ENCODE measurements around the gene FOXN3.
"Not testable (repeated sequence)": the region's sequence is repeated elsewhere in the genome, so short reads cannot be mapped to it uniquely, and the experiment has no call there.

Gene FOXN3

DNA sequence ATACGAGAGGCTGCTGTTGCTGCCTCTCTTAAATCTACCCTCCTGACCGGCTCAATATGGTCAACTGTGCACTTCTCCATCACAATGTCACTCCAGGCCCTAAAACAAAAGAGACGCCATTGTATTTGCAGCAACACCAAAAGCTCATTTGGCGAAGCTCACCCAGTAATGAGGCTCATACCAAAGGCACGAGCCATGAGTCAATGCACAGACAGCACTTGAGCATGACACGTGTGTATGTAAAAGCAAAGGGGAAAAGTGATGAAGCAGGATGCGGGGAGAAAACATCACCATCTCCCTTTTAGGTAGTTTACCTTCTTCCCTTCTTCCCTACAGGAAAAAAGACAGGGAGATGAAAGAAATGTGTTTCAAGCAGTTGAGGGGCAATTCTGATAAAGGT, 150.3 kb downstream of the FOXN3 start:
- DNase-seq, result no peak

DNA sequence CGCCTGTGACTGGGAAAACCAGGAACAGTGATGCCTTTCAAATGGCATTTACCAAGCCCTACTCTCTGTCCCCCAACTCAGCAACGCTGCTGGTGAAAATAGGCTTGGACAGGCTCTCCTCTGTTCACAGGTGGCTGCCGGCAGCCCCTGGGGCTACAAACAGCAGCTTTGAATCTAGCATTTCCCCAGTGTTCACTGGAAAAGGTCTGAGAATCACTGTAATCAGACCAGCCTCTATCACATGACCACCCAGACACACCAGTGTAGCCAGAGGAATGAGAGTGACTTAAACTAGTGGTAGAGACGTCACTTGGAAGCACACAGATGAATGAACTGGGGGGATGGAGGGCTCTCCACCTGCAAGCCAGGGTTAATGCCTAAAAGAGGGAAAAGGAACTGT, 151.8 kb downstream of the FOXN3 start:
- no peak for DNase-seq

DNA sequence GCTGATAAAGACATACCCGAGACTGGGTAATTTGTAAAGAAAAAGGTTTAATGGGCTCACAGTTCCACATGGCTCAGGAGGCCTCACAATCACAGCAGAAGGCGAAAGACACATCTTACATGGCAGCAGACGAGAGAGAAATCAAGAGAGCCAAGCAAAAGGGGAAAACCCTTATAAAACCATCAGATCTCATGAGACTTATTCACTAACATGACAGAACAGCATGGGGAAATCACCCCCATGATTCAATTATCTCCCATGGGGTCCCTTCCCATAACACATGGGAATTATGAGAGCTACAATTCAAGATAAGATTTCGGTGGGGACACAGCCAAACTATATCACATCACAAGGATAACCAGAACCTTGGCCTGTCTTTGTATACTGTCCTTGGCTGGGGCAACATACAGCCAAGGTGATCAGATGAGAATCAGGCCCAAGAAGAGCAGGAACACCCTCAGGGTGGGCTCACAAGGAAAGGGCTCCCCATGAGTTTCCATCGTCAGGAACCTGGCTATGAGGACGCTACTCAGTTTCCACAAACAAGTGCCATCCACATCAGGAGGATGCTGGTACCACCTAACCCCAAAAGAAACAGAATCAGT, 152.7 kb downstream of the FOXN3 start:
- DNase-seq, result no peak

DNA sequence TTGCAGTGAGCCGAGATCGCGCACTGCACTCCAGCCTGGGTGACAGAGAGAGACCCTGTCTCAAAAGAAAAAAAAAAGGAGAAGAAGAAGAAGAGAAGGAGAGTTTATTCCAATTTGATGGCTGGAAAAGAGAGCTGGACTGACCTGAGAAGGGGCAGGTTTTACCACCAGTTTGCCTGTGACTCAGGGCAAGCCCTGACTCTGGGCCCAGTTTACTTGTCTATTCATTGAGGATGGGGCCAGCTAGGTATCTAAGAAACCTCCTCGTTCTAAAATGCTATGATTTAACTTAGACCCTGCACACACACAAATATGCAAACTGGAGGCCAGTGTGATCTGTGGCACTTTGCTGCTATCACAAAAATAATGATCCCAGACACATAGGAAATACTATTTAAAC, 155.0 kb downstream of the FOXN3 start:
- no peak for DNase-seq

DNA sequence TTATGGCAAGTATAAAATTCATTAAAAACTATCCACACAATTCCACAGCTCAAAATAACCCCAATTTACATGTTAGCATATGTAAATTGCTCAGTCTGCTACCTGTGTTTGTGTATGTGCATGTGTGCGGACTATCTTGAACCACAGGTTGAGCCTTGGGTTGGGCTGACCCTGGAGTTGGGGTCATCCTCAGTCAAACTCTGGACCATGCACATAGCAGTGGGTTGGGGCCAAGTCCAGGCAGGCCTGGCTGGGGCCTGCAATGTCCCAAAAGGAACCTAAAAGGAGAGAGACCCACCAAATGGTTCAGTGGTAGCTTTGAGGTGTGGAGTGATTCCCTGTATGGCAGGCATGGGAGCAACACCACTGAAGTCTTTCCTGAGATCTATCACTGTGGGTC, 156.1 kb downstream of the FOXN3 start:
- no peak for DNase-seq

DNA sequence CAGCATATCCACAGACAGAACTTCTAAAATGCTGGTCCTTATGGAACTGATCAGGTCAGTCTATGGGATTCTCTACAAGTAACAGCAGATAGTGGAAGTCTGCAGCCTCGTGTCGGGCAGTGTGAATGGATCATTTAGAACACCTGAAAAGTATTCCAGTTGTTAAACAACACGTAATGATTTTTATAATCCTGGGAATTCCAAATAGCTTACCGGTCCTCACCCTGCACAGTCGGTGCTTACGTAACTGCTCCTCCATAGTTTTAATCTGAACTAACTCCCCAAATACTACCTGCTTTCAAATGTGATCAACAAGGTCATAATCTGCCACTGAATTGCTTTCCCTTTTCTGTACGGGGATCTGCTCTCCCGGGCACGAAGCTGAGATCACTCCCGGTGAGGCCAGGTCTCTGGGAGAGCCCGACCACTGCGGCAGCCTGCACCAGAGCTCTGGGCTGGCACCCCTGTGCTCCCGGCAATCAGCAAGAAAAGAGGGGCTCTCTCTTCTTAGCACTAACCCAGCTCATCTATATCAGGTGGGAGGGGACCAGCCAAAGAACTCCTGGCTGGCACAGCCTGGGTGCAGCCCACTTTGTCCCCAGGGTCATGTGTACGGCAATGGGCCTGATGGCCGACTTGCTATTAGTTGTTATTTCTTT, 157.0 kb downstream of the FOXN3 start:
- no peak for DNase-seq

DNA sequence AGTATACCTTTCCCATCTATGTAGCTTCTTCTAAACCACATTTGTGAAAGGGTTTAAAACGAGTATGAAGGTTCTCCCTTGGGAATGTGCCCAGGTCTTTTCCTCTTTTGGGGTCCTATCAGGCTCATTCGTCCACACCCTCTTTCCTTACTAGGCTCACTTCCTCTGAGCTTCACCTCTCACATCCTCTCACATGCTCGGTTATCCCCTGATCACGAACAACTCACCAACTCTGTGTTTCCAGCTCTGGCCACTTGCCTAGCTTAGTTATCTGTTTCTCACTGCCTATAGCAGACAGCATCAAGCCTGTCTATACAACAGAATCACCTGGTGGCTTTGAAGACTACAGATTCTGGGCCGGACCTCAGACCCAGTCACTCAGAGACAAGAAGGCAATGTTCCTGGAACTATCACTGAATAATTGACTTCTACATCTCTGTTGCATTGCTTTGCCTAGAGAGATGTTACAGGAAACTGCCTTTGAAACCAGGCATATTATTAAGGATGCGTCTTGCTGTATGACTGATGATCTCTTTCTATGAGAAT, 158.2 kb downstream of the FOXN3 start:
- no peak for DNase-seq

DNA sequence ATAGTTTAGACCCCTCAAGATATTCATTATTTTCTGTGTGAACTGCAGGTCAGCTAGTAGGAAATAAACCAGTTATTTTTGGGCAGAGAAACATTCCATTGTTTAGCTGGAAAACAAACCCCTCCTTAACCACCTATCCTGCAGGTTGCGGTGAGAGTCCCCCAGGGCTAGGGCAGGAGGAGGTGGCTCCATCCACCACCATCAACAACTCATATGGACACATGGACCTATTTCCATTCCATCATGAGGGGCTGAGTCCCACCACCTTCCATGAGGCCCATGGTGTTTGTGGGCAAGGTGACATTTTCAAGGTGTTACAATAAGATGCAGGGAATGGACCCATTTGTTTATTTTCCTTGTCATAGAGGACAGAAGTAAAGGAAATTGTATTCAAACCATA, 160.1 kb downstream of the FOXN3 start:
- no peak for DNase-seq

DNA sequence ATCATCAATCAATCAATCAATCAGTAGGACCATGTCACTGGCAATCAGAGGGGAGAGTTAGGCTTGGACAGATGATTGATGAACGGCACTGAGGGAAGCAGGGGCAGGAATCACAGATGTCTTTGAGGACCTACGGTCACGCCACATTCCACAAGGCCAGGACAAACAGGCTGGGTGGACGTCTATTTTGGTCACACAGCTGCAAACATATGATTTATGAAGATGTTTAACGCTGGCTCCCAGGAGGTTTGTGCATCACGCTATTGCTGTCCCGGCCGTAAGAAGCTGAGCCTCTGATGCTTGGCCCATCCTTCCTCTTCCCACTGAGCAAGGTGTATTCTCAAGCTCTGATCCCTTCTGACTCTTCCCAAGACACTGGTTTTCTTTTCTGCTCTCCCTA, 160.8 kb downstream of the FOXN3 start:
- no peak for DNase-seq

DNA sequence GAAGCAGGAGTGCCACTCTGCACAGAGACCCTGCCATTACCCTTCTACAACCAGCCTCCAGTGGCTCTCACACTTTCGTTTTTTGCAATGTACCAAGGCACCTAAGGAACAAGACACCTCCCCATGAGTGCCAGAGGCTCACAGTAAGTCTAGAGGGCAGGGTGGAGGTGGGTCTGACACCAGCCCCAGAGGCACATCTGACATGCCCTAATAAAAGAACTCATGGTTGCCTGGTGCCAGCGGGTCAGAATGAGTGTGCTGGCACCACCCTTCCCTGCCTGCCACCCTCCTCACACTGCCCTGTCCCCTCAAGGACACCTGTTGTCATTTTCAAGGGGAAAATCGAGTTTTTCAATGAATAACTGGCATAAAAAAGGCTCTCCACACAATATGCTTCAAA, 161.2 kb downstream of the FOXN3 start:
- DNase-seq, result no peak

DNA sequence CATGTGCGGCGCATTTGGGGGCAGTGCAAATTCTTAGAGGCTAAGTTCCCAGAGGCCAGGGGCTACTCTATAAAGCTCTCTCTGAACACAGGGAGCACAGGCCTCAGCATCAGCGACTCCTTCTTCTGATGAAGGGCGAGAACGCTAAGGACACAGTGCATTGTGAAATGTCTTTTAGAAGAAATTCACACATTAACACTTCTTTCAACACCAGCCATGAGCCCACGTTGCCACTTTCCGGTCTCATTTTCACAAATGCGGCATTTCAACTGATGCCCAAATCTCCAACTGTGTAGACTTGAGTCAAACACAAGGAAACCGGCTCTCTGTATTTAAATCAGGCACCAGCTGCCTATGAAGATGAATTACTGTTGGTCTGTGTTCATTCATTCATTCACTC, 162.0 kb downstream of the FOXN3 start:
- DNase-seq, result no peak

DNA sequence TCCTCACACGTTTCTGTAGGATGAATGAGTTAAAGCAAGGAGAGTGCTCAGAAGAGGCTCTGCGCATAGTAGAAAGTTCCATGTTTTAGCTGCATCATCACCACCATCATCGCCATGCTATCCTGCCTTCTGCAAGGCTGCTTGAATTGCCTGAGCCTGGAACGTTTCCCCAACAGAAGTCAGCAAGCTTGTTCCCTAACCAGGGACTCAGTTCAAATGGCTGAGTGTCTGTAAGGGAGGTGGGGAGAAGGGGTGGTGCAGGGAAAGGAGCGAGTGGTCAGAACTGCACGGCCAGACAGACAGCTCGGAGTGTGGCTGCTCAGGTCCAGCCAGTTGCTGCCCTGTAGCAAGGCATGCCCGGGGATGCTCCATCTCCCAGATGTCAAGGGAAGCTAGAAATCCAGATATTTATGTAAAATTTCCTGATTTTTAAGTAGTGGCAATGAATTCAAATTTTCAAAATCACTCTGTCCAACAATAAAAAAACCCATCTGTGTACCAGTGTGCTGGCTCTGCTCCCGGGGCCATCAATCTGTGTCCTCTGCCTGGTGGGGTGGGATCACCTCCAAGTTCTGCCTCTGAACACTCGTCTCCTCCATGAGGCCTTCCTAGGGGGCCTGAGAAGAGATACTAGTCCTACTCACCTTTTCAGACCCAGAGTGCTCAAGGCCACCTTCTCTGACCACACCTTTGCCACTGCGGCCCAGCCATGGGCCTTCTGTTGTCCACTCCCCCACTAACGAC, 162.7 kb downstream of the FOXN3 start:
- DNase-seq, result no peak

DNA sequence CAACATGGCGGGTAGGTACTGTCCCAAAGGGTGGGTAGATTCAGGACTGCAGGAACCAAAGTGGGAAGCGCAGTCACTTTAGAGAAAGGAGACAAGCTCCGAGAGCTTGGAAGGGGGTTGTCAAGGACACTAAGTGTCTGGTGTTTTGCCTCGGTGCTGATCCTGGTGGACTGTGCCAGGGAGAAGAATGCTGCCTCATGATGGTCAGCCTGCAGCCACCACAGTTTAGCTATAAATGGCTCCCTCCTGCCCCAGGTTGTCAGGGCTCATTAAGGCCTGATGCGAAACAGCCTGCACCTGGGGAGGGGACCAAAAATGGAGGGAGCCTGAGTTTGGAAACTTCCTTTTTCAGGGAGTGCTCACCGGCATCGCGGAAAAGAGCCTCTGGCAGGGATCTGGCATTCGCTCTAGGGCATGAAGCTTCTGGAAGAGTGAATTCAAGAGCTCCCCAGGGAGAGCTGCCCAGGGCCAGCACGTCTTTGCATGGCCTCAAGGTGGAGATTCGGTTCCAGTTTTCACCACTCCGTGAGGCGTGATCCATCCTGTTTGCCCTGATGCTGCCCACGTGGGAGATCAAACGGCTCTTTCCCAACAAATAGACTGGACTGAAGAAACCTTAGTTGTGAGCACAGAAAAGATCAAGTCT, 164.0 kb downstream of the FOXN3 start:
- DNase-seq, result no peak

DNA sequence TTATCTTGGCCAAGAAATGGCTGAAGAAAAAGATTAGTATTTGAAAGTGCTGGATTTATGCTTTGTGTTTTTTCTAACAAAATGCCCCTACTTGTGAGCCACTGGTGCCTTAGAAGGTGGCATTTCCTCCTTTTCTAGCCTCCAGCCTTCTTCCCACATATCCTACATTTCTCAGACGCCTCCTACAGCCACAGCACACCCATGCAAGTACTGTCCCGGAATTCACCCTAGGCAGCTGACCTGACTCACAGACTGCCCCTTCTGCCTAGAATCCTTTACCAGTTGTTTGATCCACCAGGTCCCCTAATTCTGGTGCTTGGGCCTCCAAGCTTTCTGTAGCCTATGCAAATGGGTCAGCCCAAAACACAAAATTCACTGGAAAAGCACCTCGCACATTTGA, 166.0 kb downstream of the FOXN3 start:
- DNase-seq, result no peak

DNA sequence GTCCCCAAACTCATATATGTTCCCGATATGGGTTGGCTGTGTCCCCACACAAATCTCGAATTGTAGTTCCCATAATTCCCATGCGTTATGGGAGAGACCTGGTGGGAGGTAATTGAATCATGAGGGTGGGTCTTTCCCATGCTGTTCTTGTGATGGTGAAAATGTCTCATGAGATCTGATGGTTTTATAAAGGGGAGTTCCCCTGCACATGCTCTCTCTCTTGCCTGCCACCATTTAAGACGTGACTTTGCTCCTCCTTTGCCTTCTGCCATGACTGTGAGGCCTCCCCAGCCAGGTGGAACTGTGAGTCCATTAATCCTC, 166.4 kb downstream of the FOXN3 start:
- DNase-seq, result not testable (repeated sequence)

DNA sequence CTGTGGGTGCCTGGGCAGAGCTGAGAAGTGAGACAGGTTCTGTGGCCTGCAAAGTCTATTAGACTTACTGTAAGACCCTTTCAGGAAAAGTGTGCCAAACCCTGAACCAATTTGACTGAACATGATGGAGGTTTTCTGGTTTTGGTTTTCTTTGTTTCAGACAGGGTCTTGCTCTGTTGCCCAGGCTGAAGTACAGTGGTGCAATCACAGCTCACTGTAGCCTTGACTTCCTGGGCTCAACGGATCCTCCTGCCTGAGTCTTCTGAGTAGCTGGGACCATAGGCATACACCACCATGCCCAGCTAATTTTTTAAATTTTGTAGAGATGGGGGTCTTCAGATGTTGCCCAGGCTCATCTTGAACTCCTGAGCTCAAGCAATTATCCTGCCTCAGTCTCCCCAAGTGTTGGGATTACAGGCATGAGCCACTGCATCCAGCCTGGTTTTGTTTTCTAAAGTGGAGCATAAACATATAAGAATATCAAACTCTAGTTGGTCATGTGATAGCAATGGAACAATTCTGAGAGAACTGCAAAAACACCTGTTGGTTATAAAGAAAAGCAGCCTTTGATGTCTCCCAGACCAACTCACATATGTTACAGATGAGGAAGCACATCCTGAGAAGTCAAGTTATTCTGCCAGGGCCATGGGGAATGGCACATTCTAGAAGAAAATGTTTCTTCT, 166.9 kb downstream of the FOXN3 start:
- no peak for DNase-seq

DNA sequence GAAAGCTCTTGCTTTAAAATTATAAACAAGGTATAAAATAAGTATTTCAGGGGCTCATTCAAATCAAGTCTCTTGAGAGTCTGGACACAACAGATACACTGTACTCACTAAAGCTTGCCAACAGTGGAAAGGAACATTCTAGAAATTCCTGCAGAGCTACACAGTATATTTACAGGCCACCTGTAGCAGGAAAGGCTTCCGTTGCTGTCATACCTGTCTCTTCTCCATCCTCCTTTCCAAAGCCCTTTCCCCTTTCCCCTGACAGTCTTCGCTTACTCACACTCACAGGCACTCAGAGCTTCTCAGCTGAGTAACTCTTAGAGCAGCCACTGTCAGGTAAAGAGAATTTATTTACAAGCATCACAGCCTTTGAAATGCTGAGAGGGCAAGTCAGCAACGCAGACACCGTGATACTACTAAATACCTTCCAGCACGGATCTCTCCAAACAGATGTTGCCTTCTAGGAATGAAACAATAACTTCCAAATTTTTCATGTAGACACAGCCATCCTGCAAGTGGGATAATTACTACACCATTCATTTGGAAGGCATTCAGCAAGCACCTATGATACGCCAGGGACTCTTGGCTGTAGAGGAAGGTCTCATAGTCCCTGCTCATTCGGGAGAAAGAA, 167.9 kb downstream of the FOXN3 start:
- DNase-seq, result no peak

DNA sequence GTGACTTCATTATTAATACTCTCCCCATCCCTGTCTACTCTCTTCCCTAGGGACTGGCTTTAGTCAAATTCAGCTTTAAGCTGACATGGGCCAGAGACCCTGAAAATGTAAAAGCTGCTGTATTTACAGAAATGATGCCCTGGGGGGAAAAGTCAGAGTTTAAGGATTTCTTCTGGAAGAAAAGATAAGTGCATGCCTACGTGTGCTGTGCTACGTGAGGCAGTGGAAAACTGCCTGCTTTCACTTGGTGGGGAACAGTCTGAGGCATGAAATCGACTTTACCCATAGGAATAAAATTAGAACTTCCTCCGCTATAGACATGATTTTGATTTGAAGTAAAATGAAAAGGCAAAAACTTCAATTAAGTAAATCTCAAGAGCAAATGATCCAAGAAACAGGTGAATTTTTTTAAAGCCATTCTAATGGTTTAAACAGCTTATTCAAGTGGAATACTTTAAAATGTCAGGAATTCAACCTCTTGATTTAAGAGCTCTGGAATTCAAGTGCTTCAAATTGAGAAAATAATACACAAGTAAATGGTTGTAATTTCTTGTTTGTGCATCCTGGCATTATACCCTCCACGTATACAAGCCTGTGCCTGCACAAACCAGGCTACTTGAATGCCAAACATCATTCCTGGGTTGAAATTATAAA, 168.5 kb downstream of the FOXN3 start:
- DNase-seq, result no peak

DNA sequence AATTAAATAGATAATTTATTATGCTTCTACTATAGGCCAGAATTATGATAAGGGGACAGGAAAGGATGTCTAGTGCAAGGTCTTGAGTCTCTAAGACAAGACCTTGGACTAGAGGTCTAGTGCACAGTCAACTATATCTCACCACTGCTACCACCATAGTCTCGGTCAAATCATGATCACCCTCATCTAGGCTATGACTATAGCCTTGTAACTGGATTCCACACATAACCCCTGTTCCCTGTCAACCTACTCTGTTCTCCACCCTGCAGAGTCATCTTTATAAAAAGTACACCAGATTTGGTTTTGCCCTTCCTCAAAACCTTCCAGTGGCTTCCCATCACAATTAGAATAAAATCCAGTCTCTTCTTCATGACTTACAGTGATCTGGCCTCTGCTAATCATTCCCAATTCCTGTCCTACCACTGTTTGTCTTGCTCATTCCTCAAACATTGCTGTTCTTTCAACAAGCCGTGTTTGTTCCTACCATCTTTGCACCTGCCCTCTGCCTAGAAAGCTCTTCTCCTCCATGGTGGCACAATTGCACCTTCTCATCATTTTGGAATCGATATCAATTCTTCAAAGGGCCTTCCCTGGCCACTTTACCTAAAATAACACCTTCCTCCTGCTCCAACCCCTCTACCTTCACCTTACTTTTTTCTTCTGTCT, 169.4 kb downstream of the FOXN3 start:
- no peak for DNase-seq

DNA sequence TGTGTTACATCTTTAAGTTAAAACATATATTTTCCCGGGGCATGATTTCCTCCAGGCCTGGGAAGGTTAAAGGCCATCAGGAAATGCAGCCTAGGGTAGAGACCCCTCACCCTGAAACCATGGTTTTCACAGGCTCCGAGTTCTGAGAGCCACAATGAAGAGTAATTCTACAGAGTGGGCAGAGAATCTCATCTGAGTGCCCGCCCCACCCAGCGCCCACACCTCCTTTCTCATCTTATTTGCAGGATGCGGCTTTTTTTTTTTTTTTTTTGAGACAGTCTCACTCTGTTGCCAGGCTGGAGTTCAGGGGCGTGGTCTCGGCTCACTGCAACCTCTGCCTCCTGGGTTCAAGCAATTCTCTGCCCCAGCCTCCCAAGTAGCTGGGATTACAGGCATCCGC, 170.7 kb downstream of the FOXN3 start:
- no peak for DNase-seq

DNA sequence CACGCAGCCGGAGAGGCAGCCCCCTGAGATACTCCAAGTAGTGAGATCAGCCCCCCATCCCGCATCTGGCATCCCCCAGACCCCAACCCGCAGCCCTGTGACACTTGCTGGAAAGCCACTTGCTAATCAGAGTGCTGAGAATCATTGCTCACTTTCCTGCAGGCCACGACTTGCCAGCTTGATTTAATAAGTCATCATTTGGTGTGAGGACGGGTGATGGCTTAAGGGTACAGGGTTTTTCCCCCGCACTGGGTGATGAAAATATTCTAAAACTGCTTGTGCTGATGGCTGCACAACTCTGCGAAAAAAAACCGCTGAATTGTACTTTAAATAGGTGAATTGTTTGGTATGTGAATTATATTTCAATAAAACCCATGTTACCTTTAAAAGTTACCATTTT, 171.2 kb downstream of the FOXN3 start:
- DNase-seq, result no peak

DNA sequence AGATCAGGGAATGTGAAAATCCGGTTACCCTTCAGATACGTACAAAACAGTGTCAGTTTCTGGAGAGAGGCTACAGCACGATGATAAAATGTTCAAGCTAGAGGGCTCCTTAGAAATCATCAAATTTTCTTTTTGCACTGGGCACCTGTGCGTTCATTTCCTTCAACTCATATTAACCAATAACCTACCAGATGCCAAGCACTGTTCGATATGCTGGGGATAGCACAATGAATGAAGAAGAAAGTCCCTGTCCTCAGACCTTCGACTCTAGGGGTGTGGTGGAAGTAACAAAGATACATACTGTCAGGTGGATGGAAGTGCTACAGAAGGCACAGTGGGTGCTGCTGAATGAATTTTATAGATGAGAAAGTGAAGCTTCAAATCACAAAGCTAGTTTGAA, 172.3 kb downstream of the FOXN3 start:
- DNase-seq, result no peak

Data from activated CD4-positive, alpha-beta T cell treated with anti-CD3 and anti-CD28 coated beads for 1 hour (primary cell).